Left cardiac atrium (tissue), 4 donors: ENCODE results near the gene HS1BP3. TPM values are rescaled to one million over a fixed set of nuclear protein-coding genes. Genes with fewer than 3 reads are reported as not detected.

Experiments used
- ATAC-seq, 2 donors: fragments of 200-7000 bp; cut with Tn5 transposase; one replicate each; pipeline ENCODE4 v1.9.1; 2020; ENCODE audit warnings: mild to moderate bottlenecking in 2 of 2, moderate library complexity in 2 of 2
- DNase-seq: peaks from one replicate; pipeline ENCODE4 v3.0.0-alpha.2; 2020
- intact Hi-C, 2 donors: fragments of 100-400 bp; cut with DNase I; formaldehyde crosslinking; loops; one replicate each; pipeline versions ENCODE4 v1.14.1 to v1.15.1; 2022 to 2023
- total RNA-seq, 2 donors: library from RNA; stranded (reverse); fragmentation: NEBNext Ultra II Directional; extraction: Animal tissue kit (Norgen Biotek cat#: 25700); gene quantifications; one replicate each; pipeline ENCODE4 v1.2.1, GENCODE V29; 2021
- donor health status: DM: no; HTN: yes; CAD: no.
- donor health status: DM: no; HTN: yes; CAD: no; lungs with severe emphysema.
- donor health status: DM: yes; HTN: yes; CAD: no.
- donor health status: Dilated cardiomyopathy.

The HS1BP3 gene
- total RNA-seq, 2 donors from 2014 or later = 19.8 to 21.4 TPM

DNA sequence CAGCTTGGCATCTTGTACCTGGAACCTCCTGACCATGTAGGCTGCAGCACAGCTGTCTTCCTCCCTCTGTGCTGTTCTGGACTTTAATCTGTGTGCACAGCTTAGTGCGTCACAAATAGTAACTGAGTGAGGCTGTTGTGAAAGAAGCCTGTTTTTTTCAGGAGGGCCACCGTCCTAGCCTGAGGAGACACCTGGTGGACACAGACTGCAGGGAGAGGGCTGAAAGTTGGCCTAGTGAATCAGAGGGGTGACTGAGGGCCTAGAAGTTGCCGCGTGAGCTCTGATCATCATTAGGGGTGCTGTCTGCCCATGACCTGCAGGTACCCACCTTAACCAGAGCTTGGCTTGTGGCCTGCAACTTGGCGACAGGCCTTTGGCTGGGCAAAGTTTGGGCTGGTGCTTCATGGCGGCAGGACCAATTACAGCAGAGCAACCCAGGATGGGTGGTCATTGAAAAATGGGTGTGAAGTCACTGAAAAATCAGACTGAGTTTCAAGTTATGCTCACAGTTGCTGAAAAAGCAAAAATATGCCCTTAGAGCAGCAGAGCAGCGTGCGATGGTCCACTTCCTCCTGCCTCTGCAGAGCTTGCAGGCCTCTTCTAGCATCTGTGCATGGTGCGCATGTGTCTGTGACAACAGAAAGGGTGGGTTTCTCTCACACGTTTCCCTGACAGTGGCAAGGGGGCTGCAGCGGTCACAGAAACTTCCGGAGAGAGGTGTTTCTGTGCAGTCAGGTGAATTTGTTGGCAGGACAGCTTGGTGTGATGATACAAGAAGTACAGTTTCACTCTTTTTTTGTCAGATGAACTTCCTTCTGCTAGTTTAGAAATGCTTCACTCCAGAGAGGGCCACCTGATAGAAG is 25.7 kb upstream of the HS1BP3 start:
- ATAC-seq (no peak), DNase-seq (no peak)
- intact Hi-C loops = no loop called here

DNA sequence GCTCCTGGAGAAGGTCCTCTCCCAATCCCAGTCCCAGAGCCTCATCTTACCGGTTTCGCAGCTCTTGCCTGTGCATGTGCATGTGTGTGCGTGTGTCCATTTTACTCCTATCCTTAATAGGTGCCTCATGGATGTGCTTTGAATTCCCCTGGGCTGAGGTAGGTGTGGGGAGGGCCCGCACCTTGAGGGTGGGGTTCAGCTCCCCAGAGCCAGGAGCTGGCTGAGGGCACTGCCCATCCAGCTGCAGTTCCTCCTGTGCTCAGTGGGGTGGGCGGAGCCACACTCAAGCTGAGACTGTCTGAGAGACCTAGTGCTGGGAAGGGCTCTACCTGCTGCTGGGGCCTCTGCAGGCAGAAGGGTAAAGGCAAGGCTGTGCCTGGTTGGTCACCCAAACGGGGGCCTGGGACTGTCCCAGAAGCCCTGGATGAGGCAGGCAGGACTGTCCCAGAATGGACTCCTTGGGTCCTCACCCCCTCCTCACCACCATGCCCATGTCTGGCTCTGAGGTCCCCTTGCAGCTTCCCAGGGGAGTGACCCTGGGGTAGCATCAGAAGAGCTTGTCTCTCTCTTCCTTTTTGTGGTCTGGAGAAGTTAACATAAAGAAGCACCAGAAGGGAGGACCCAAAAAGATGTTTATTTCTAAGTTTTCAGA is 24.9 kb upstream of the HS1BP3 start:
- DNase-seq (no peak), ATAC-seq (peak; percentile 45 to 73)
- intact Hi-C loops = no loop called here

DNA sequence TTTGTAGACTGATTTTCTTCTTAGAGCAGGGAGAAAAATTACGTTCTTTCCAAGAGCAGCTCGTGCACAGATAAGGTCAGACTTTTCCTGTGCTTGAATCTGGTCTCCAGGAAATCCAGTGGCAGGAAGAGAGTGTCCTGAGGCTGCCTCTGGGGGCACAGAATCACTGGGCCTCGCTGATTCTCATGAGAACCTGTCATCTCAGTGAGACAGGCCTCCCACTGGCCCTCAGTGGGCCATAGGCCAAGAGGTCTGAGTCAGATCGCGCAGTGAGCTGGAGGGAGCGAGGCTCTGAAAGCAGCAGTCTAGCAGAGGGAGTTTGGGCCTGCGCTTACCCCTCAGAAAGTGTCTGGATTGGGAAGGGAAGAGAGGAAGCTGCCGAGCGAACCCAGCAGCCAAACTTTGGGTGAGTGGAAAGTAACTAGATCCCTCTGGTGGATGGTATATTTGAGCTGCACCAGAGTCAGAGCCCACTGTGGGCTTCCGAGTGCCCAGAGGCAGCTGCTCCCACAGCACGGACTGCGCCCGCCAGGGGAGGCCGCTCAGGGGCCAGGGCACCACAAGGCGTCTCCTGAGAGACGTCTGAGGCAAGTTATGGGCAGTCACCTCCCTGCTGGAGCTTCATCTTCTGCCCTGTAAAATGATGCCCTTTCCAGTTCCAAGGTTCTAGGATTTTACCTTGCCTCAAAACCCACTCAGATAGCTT is 24.2 kb upstream of the HS1BP3 start:
- peak; percentile 77 to 95 for ATAC-seq
- DNase-seq = peak; percentile 83
- intact Hi-C loops = no loop called here

DNA sequence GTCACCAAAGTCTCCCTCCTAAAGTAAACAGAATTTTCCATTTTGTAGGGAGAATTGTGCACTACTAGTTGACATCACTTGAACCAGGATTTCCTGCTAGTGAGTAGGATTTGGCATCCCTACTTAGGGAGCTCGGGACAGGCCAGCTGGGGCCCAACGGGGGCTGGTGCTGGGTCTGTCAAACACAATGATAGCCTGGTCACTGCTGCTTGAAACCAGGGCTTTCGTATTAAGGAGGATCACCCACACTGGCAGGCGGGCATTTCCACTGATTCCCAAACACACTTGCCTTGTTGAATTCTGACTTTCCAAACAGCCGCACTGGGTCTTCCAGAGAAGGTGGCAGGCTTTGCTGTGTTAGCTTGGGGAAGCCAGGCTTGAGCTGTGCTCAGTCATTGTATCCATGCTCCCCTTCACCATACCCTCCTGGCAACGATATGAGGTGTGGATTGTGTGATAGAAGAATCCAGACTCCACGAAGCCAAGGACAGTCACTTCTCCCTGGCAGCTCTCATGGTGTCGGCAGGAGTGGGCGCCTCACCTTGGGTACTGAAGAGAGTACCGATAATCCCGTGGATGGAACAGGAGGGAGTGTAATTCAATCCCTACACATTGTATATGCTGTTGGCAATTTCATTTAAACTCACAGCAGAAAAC is 23.5 kb upstream of the HS1BP3 start:
- intact Hi-C loops = no loop called here
- no peak for DNase-seq
- ATAC-seq = no peak

DNA sequence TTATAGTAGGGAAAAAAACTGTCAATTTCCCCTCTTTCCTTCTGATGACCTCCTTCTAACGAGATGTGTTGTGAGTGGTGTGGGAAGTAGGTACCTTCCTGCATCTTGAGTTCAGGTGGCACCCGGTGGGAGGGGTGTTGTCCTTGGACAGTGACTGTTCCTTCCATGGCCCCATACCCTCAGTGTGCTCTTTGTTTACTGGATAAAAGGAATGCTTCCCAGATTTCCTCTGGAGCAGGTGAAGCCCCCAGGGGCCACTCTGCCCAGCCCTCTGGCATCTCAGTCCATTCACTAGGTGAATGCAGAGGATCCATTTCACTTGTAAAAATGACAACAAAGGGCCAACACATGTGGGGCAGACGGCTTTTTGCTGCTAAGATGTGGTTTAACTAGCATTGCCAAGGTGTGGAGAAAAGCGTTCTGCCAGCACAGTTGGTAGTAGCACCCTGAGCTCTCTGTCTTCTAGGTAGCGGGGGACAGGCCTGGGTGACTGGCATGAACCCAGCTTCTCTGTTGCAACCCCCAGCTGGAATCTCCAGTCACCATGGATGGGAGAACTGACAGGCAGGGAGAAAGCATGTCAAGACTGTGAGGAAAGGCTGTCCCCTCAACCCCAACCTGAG is 22.9 kb upstream of the HS1BP3 start:
- DNase-seq (no peak), ATAC-seq (no peak)
- intact Hi-C loops = no loop called here

DNA sequence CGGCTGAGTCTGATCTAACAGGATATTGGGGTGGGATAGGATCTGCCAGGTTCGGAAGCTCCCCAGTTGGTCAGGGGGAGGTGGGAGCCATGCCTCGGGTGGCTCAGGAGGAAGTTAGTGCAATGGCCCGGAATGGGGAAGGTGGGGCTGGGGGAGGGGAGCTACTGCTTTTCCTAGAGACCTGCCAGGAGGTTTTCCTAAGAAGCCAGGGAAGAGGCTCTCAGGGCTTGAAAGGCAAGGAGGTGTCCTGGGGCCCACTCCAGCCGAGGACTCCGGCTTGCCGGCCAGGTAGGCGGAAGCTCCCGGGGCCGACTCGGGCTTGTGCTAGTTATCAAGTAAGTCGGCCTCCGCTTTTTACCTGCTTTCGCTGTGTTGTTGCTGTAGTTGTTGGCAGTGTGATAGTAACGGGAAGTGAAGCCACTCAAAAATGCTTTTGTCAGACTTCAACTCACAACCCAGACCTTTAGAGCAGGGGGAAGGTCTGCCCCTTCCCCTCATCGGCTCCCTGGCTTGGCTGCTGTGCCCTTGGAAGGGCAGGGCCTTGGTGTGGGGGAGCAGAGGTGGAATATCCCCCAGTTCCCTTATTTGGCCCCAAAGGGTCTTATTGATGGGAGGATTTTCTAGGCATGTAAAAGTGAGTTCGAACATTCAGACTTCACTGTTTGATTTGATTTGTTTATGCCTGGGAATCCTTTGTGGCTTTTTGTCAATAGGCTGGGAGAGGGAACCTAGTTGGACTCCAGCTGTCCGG is 21.5 kb upstream of the HS1BP3 start:
- intact Hi-C loops = no loop called here
- no peak for DNase-seq
- ATAC-seq = no peak

DNA sequence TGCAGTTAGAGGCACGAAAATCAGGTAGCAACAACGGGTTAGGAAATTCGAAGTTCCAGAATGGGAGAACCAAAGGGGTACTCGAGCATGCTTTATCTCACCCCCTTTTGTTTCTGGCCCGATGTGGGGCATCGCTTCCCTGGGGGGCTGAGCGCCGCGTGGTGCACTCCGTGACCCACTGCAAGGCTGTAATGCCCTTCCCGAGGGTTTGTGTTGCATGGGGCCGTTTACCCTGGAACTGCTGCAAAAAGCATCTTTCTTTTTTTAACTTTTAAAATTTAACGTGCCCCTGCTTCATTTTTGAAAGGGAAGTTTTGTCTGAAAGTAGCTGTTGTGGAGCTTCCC is 20.8 kb upstream of the HS1BP3 start:
- DNase-seq = no peak
- ATAC-seq = no peak
- intact Hi-C loops = no loop called here

DNA sequence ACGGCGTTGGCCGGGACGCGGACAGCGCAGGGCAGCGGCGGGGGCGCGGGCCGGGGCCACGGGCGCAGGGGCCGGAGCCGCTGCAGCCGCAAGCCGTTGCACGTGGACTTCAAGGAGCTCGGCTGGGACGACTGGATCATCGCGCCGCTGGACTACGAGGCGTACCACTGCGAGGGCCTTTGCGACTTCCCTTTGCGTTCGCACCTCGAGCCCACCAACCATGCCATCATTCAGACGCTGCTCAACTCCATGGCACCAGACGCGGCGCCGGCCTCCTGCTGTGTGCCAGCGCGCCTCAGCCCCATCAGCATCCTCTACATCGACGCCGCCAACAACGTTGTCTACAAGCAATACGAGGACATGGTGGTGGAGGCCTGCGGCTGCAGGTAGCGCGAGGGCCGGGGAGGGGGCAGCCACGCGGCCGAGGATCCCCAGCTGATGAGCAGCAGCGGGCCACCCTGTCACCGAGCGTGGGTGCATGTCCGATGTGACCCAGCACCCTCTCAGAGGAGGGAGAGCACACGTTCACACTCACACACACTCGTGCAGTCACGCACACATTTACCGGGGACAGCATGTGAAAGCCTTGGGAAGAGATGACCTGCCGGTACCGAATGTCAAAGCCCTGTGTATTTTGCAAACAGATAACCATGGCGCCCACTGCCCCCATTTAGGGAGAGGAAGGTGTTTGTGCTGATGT is 20.3 kb upstream of the HS1BP3 start:
- intact Hi-C loops = no loop called here
- DNase-seq (no peak), ATAC-seq (no peak)

DNA sequence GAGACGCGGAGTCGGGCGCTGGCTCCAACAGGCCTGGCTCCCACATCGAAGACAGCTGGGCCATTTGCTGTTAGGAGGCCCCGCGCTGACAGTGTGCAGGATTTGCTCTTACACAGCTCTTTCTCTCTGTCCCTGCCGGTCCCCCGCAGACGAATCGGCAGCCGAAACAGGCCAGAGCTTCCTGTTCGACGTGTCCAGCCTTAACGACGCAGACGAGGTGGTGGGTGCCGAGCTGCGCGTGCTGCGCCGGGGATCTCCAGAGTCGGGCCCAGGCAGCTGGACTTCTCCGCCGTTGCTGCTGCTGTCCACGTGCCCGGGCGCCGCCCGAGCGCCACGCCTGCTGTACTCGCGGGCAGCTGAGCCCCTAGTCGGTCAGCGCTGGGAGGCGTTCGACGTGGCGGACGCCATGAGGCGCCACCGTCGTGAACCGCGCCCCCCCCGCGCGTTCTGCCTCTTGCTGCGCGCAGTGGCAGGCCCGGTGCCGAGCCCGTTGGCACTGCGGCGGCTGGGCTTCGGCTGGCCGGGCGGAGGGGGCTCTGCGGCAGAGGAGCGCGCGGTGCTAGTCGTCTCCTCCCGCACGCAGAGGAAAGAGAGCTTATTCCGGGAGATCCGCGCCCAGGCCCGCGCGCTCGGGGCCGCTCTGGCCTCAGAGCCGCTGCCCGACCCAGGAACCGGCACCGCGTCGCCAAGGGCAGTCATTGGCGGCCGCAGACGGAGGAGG is 19.6 kb upstream of the HS1BP3 start:
- no peak for ATAC-seq
- DNase-seq = no peak
- intact Hi-C loops = no loop called here

DNA sequence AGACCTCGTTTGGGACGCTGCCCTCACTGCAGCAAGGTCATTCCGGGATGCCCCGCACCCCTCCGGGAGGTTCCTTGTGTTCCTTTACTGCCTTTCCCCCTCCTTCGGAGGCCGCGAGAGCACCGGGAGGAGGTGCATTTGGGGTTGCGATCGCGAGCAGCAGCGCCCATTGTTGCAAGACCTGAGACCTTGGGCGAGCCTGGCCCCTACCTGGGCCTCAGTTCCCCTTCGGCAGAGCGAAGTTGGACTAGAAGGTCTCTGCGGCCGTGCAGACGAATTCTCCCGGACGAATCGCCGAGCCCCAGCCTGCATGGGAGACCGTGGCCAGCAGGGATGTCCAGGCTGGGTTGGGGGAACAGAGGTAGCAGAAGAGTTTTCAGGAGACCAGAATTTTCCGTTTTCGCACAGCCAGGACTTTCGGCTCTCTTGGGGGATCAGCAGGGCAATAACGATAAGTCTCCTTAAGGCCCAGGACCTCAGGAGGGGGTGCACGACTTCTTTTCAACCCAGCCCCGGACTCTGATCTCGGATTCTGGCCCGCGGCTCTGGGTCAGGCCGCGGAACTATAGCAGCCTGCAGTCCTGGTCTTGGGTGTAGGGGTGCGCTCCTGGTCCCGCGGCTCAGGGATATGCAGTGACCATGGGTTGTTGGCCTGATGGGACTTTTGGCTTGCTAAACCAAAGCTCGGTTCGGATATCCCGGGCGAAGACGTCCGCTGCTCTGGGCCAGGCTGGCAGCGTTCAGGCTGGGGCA is 18.8 kb upstream of the HS1BP3 start:
- DNase-seq = no peak
- ATAC-seq = no peak
- intact Hi-C loops = no loop called here

DNA sequence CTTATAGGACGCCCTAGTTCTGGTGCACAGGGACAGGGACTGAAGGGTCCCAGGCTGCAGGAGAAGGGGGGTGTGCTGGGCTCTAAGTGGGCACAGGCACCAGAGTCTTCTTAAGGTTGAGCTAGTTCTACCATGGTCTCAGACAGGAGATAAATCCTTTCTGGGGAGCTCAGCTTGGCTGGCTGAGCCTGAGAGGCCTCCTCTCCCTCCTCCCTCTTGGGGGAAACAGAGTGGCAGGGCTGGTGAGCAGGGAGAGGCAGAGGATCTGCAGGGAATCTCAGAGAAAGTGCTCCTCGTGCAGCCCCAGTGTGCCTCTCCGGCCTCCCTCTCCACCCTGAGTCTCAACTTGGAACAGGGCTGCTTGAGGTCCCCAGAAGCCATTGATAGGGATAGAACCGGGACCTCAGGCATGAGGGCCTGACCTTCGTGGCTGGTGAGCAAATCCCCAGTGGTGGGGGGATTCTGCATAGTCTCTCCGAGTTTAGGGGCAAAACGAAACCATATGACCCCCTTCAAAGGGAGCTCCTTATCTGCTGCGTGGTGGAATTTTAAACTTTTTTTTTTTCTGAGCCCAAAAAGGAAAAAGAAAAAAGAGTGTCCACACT is 18.1 kb upstream of the HS1BP3 start:
- intact Hi-C loops = no loop called here
- DNase-seq = no peak
- no peak for ATAC-seq

DNA sequence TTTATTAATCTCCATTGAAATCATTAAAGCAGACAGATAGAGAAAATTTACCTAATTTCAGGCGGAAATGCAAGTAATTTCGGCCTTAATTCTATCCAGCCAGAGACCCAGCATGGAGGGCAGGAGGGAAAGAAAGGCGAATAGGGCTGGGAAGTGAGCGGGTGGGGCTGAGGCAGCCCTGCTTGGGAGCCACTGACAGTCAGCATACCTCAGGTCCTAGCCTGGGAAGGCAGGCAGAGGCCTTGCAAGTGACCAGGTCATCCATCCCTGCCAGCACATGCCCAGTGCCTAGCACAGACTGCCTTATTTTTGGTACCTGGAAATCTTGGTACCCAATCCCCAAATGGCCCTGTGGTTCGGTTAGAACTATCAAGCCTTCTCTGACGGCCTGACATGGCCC is 17.6 kb upstream of the HS1BP3 start:
- intact Hi-C loops = no loop called here
- ATAC-seq (no peak), DNase-seq (no peak)

DNA sequence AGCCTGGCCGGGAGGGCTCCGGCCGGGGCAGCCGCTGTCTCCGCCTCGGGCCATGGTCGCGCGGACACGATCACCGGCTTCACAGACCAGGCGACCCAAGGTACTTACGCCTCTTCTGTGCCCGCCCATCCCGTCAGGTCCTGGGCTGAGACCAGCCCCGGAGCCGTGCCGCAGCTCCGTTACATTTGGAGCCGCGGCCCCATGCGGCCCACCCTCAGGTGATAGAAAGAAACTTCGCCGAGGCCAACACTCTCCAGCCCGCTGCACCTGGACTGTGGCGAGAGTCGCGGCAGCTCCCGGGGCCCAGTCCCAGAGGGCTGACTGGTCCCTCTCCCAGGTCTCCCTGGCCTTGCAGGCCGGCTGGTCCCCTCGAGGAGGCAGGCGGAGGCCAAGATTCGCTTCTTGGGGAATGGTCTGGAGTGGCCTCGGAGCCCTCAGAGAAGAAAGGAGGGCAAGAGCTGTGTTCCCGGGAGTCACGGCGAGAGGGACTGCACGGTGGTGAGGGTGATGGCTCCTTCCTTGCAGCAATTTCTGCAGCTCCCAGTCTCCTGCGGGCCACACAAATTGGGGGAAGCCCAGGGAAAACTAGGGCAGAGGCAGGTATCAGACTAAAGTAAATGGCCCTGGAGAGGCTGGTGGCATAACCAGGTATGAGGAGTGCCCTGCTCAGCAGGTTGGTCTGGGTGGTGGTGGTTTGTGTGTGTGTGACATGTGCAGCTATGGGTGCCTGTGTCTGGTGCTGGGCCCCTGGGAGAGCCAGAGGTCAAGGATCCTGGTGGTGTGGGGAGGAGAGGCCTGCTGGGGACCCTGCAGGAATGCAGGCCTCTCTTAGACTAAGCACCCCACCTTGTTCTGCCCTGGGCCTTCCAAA is 16.9 kb upstream of the HS1BP3 start:
- intact Hi-C loops = no loop called here
- ATAC-seq (no peak), DNase-seq (no peak)

DNA sequence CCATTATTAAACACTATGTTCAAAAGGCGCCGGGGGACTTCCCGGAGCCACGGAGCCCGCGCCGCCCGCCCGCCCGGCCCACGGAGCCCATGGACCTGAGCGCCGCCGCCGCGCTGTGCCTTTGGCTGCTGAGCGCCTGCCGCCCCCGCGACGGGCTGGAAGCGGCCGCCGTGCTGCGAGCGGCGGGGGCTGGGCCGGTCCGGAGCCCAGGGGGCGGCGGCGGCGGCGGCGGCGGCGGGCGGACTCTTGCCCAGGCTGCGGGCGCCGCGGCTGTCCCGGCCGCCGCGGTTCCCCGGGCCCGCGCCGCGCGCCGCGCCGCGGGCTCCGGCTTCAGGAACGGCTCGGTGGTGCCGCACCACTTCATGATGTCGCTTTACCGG is 16.2 kb upstream of the HS1BP3 start:
- intact Hi-C loops = no loop called here
- DNase-seq = no peak
- peak; percentile 13 to 27 for ATAC-seq

DNA sequence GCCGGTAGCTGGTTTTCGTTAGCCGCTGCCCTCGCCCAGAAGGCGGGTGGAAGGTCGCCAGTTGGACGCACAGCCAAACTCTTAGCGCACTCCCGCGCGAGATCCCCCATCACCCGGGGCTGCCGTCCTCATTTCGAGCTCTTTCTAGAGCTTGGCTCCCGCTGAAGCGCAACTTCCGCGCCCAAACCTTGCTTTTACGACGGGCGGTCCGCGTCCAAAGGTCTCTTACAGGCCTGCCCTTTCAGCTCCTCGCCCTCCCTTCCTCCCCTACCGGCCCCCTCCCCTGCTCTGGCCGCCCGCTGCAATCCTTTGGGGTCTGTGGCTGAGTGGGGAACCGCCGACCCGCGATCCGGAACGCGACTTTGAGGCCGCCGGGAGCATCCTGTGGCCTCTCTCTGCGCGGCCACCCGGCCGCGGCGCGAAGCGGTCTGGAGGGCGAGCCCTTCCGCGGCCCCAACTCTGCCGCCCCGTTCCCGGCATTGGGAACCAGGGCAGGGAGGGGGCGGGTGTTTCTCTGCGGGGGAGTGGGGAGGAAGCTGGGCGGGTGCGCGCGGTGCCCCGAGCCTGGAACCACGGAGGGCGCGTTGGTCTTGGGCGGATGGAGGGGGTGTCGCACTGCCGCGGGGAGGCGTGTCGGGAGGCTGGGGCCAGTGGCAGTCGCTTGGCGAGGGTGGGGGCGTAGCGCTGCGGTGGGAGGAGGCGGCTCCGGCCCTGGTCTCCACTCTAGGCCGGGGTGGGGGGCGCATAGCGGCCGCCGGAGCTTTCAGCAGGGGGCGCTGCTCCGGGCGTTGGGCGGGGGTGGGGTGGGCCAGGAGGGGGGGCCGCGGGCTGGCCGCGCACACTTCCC is 15.6 kb upstream of the HS1BP3 start, which contains the start of gene GDF7:
TSS of gene GDF7 (plus strand) at position 841 of the 847 bp plus-strand sequence. CDS start 96 bp downstream, outside the sequence.
- intact Hi-C loops = no loop called here
- DNase-seq (peak; percentile 78), ATAC-seq (peak; percentile 51 to 67)
